Brain microvascular endothelial cell (primary cell): ENCODE results near the gene PAX3.
"Not testable (repeated sequence)": the region's sequence is repeated elsewhere in the genome, so short reads cannot be mapped to it uniquely, and the experiment has no call there.

Source experiments
- DNase-seq: peaks from one replicate; pipeline ENCODE4 v3.0.0-alpha.2; 2020
- H3K27ac ChIP-seq: fragments of 250-450 bp; sonication (Bioruptor Pico); 2 replicates; pipeline ENCODE4 v1.5.1; 2020; ENCODE audit warnings: mild to moderate bottlenecking, moderate library complexity
- H3K27me3 ChIP-seq: fragments of 250-450 bp; sonication (Bioruptor Pico); replicated peaks from 2 replicates; pipeline ENCODE4 v1.5.1; 2020; ENCODE audit warnings: mild to moderate bottlenecking
- H3K36me3 ChIP-seq: fragments of 250-450 bp; sonication (Bioruptor Pico); replicated peaks from 2 replicates; pipeline ENCODE4 v1.5.1; 2020; ENCODE audit warnings: mild to moderate bottlenecking
- H3K4me3 ChIP-seq: 2 replicates; pipeline ENCODE4 v1.5.1; 2011; ENCODE audit warnings: low read depth, mild to moderate bottlenecking, control low read depth, low read length, moderate library complexity
- CTCF ChIP-seq: IDR thresholded peaks from 2 replicates; pipeline ENCODE4 v1.5.1; 2011; ENCODE audit warnings: low read depth, mild to moderate bottlenecking, moderate library complexity, low read length, control low read depth, inconsistent platforms; ENCODE audit errors: missing control alignments
- in situ Hi-C: cut with HindIII; loops from 2 replicates; pipeline ENCODE4 v1.10.0; 2017; ENCODE audit warnings: low sequenced_read_pairs, low pct_ligation_motif_present

PAX3 gene

DNA sequence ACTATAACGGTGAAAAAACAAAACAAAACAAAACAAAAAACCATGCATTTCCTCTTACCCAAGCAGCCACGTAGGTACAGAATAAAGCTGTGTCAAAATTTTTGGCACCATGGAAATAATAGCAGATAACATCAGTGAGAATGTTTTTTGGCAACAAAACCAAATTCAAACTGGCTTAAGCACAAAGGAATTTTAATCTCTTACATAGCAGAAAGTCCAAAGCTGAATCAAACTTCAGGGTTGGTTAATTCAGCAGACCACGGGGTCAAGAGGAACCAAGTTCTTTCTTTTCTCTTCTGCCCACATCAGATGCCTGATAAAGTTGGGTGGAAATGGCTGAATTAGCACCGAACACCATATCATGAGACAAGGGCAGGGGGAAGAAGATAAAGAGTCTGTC lies 129.5 kb downstream of the PAX3 start:
- in situ Hi-C loops = no loop called here
- Histone ChIP-seq H3K27ac (no peak overlapping the region), H3K36me3 (no peaks in the 10 kb centered on the region), H3K27me3 (no peaks in the 10 kb centered on the region), H3K4me3 (no peak overlapping the region)
- DNase-seq = no peak
- no peak for TF ChIP-seq CTCF

GRCh38 chr2:222167762-222168161 lies 131.0 kb downstream of the PAX3 start:
- Histone ChIP-seq H3K27me3 (no peaks in the 10 kb centered on the region), H3K36me3 (no peaks in the 10 kb centered on the region), H3K4me3 (no peak overlapping the region), H3K27ac (no peak overlapping the region)
- TF ChIP-seq CTCF = no peak
- in situ Hi-C loops = no loop called here
- DNase-seq = no peak

GRCh38 chr2:222160944-222161343 lies 137.9 kb downstream of the PAX3 start:
- no peaks in the 10 kb centered on the region for H3K27me3 ChIP-seq
- no peak for TF ChIP-seq CTCF
- H3K27ac ChIP-seq = no peak overlapping the region
- no peak for DNase-seq
- in situ Hi-C loops = no loop called here
- no peaks in the 10 kb centered on the region for H3K36me3 ChIP-seq
- no peak overlapping the region for H3K4me3 ChIP-seq

DNA sequence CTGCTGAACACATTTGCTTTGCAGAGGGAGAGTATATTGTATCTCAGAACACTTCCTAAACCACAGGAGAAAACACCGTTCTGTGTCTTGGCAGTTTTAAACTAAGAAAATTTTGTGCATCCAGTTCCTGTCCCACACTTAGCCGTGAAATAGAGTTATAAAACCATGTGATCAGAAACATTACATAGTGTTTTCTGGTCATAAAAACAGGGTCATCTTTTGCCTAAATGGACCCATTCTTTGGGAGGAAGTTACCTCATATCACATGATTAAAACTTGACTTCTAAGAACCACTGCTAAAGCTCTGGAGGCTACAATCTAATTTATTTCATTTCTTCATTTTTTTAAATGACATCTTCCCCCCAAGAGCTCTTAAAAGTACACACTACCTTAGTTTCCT lies 138.7 kb downstream of the PAX3 start:
- in situ Hi-C loops = no loop called here

GRCh38 chr2:222159221-222159620 lies 139.6 kb downstream of the PAX3 start:
- in situ Hi-C loops = no loop called here
- Histone ChIP-seq H3K36me3 (no peaks in the 10 kb centered on the region), H3K27ac (no peak overlapping the region), H3K27me3 (no peaks in the 10 kb centered on the region), H3K4me3 (no peak overlapping the region)
- TF ChIP-seq CTCF = no peak
- DNase-seq = no peak

More for the DNA sequence above, 138.7 kb downstream of the PAX3 start:
- Histone ChIP-seq H3K27me3 (no peaks in the 10 kb centered on the region), H3K36me3 (no peaks in the 10 kb centered on the region), H3K4me3 (no peak overlapping the region), H3K27ac (no peak overlapping the region)
- no peak for TF ChIP-seq CTCF
- no peak for DNase-seq

DNA sequence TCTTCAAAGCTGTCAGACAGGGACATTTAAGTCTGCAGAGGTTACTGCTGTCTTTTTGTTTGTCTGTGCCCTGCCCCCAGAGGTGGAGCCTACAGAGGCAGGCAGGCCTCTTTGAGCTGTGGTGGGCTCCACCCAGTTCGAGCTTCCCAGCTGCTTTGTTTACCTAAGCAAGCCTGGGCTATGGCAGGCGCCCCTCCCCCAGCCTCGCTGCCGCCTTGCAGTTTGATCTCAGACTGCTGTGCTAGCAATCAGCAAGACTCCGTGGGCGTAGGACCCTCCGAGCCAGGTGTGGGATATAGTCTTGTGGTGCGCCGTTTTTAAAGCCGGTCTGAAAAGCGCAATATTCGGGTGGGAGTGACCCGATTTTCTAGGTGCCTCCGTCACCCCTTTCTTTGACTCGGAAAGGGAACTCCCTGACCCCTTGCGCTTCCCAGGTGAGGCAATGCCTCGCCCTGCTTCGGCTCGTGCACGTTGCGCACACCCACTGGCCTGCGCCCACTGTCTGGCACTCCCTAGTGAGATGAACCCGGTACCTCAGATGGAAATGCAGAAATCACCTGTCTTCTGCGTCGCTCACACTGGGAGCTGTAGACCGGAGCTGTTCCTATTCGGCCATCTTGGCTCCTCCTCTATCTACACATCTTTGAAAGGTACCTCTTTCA lies 143.7 kb downstream of the PAX3 start:
- H3K27me3 ChIP-seq, H3K36me3 ChIP-seq, H3K4me3 ChIP-seq, H3K27ac ChIP-seq, in situ Hi-C loops, DNase-seq: not testable (repeated sequence)
